Right forelimb (tissue), 1 donor: ENCODE results near the gene PADI6.
"Not testable (repeated sequence)": the region's sequence is repeated elsewhere in the genome, so short reads cannot be mapped to it uniquely, and the experiment has no call there.

Experiments
- DNase-seq: peaks from one replicate; pipeline ENCODE4 v3.0.0-alpha.2; 2018

Gene PADI6

DNA sequence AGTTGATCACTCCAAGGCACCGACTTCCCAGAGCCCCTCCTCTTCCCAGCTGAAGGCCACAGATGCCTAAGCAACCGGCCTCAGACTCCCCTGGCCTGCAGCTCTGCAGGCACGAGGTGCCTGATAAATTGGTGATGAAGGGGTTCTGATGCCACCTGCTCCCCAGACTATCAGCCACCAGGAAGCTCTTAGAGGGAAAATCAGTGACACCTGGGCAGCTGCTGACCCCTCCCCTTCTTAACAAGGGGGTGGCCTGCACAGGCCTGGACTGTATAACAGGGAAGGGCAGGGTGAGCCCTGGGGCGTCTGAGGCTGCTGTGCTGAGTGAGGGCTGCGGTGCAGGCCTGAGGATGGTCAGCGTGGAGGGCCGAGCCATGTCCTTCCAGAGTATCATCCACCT lies at the start of gene PADI6:
PADI6 (plus strand) TSS at position 301 of the 400 bp plus-strand sequence; CDS start at position 351, 50 bp downstream.
- no peak for DNase-seq

- no peak for DNase-seq
Observed at GRCh38 chr1:17328855-17329254, 43.1 kb upstream of the PADI6 start.

DNA sequence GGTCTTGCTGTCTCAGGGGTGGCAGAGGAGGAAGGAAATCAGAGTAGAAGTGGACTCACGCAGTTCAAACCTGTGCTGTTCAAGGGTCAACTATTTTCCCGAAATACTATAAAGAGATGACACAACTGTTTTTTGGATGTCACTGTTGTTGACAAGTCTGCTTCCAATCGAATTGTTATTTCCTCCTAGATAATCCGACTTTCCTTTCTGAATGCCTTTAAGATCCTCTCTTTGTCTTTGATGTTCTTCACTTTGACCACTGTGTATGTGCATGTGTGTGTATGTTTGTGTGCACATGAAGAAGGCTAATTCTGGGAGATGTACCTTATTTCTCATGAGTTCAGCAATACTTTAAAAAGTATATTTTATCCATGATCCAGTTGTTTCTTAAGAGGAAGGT lies 42.4 kb upstream of the PADI6 start:
- no peak for DNase-seq

DNA sequence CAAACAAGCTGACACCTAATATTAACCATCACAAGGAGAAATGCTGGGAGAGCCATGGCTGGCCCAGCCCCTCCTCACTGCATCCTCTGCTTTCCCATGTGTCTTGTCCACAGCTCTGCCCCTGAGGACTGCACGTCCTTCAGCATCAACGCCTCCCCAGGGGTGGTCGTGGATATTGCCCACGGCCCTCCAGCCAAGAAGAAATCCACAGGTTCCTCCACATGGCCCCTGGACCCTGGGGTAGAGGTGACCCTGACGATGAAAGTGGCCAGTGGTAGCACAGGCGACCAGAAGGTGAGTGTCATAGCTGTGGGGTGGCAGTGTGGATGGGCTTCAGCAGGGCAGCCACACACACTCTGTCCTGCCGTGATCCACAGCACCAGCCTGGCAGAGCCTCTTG lies 41.1 kb upstream of the PADI6 start:
- DNase-seq = no peak

DNA sequence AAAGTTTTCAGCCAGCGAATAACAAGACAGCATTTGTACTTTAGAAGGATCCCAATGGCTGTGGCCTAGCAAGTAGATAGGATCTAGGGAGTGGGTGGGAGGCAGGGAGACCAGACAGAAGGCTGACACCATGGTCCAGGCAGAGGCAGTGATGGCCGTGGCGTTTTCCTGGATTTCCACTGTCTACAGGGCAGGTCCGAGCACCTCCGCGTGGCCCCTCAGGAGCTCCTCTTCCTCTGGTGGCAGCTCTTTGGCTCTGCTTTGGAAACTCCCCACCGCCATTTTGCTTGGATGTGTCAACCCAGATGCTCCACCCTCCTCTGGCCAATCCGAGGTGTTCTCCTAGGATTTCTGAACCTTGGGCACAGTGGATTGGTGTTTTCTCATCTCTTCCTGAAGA lies 38.9 kb upstream of the PADI6 start:
- DNase-seq = no peak

- DNase-seq = peak; percentile 59
Observed at GRCh38 chr1:17335821-17336710, 35.9 kb upstream of the PADI6 start.

- no peak for DNase-seq
Observed at GRCh38 chr1:17338706-17339493, 33.1 kb upstream of the PADI6 start.

DNA sequence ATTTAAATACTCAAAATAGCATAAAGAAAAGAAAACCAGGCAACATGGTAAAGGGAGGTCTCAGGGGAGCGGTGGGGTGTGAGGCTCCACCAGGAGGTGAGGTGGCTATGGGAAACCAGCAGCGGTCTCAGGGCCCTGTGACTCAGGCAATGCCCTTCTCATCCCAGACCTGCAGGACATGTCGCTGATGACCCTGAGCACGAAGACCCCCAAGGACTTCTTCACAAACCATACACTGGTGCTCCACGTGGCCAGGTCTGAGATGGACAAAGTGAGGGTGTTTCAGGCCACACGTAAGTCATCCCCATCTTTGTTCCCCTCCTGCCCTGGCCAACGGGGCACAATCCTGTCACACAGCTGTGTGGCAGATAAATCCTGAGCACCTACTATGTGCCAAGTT lies 32.5 kb upstream of the PADI6 start:
- no peak for DNase-seq

DNA sequence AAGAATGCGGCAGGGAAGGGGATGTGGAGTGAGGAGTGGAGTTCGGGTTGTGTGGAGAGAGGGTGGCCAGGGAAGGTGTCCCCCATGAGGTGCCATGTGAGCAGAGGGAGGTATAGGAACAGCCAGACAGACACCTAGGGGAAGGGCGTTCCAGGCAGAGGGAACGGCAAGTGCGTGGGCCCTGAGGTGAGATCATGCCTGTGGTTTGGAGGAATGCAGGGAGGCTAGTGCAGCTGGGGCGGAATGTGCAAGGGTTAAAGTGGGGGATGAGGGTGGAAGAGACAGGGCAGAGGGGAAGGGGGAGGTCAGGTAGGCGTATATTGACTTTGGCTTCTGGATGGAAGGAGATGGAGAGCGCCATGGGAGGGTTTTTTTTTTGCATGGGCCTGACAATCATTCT lies 31.6 kb upstream of the PADI6 start:
- DNase-seq = no peak

DNA sequence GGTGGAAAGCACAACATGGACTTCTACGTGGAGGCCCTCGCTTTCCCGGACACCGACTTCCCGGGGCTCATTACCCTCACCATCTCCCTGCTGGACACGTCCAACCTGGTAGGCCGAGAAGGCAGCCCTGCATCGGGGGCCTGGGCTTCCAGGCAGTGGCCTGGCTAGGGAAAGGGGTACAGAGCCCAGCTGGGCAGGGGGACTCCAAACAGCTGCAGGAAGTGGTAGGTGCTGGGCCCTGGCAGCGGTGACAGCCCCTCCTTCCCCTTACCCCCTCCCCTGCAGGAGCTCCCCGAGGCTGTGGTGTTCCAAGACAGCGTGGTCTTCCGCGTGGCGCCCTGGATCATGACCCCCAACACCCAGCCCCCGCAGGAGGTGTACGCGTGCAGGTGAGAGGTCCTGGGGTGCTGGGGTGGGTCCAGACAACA lies 30.0 kb upstream of the PADI6 start:
- no peak for DNase-seq

DNA sequence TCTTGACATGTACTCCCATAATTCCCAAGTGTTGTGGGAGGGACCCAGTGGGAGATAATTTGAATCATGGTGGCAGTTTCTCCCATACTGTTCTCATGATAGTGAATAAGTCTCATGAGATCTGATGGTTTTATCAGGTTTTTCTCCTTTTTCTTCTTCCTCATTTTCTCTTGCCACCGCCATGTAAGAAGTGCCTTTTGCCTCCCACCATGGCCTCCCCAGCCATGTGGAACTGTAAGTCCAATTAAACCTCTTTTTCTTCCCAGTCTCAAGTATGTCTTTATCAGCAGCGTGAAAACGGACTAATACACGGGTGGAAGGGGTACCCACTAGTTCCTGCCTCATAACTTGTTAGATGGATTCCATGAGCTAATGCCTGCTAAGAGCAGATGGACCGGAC lies 26.5 kb upstream of the PADI6 start:
- DNase-seq = not testable (repeated sequence)

DNA sequence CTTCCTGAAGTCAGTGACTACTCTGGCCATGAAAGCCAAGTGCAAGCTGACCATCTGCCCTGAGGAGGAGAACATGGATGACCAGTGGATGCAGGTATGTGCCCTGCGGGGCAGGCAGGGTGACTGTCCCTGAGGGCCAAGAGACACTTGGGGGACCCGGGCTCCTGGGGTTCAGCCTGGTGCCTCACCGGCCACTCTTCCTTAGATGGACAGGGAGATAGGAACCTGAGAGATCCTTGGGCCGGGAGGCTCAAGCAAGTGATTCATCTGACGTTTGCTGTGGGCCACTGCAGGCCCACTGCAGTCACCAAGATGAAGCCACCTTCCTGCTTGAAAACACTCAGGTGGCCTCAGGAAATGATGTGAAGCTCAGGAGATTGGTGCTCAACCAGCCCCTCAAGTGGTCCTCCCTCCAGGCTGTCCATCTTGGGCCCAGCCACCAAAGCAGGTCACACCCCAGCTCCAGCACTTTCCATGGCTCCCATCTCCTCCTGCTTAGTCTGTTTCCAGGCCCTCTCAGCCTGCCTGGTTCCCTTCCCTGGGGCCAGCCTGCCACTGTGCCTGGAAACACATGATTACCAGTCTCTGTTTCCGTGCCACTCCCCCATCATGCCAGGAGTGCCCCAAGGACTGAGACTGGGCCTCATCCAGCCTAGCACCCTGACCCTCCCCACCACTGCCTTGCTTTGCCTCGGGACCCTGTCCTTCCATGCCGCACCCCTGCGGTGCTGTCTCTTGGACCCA lies 25.8 kb upstream of the PADI6 start:
- DNase-seq = no peak

GRCh38 chr1:17347769-17348592 lies 24.0 kb upstream of the PADI6 start:
- DNase-seq = no peak

DNA sequence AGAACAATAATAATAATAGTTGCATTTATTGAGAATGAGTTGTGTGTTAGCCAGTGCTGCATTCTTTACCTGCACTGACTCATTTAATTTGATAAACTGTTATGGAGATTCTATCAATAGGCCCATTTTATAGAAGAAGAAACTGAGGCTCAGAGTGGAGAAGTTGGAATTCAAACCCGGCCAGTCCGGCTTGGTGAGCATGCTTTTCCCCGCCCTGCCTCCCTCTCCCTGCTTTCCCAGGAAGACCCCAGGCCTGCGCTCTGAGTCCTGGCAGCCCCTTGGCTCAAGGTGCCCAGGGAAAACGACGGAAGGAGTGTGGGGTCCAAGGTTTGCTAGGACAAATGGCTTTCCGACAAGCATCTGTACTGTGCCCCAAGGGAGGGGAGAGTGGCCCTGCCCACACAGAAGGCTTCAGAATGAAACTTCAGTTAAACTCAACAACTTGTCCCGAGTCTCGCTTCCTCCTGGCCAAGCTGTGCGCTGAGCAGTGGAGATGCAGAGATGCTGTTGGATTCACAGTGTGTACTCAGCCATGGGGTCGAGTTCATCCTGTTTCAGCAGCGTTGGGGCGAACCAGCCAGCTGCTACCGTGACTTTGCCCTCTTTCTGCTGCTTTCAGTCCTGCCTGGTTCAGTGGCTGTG lies 23.3 kb upstream of the PADI6 start:
- no peak for DNase-seq

DNA sequence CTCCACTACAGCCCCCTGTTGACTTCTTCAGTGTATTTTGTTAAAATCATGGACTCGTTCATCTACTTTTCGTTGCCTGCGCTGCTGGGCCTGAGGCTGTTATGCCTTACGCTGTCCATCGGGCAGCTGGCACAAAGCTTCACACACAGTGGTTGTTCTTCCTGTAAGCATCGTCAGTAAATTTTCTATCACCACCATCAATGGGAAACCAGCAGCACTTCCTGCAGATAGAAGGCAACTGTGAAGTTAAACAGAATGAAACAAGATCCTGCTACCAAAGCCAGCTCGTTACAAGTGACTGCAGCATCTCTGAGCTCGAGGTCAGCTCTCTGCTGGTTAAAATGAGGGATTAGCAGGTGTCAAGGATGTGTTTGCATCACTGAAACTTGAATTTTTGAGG lies 21.9 kb upstream of the PADI6 start:
- DNase-seq = no peak

GRCh38 chr1:17350928-17351446 lies 21.0 kb upstream of the PADI6 start:
- no peak for DNase-seq

DNA sequence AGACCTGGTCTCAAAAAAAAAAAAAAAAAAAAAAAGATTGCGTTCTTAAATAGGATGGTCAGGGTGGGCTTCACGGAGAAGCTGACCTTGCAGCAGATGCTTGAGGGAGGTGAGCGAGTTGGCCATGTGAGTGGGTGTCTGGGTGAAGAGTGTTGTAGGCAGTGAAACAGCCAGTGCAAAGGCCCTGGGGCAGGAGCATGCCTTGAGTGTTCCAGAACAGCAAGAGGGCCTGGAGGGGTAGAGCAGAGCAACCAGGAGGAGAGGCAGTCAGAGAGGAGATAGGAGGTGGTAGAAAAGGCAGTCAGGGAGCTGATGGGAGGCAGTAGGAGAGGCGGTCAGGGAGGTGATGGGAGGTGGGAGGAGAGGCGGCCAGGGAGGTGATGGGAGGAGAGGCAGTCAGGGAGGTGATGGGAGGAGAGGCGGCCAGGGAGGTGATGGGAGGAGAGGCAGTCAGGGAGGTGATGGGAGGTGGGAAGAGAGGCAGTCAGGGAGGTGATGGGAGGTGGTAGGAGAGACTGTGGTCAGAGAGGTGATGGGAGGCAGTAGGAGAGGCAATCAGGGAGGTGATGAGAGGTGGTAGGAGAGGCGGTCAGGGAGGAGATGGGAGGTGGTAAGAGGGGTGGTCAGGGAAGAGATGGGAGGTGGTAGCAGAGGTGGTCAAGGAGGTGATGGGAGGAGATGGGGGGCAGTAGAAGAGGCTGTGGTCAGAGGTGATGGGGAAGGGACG lies 20.2 kb upstream of the PADI6 start:
- no peak for DNase-seq

GRCh38 chr1:17352419-17352909 lies 19.5 kb upstream of the PADI6 start:
- no peak for DNase-seq

GRCh38 chr1:17355898-17356297 lies 16.1 kb upstream of the PADI6 start:
- no peak for DNase-seq

- DNase-seq = no peak
Observed at GRCh38 chr1:17356387-17357026, 15.5 kb upstream of the PADI6 start.
